HT-29 (cell line): ENCODE measurements around the gene FARP1. TPM values are rescaled to one million over a fixed set of nuclear protein-coding genes. Genes with fewer than 3 reads are reported as not detected.
"Not testable (repeated sequence)": the region's sequence is repeated elsewhere in the genome, so short reads cannot be mapped to it uniquely, and the experiment has no call there.

Experiments used
- DNase-seq: peaks from one replicate; pipeline ENCODE4 v3.0.0-alpha.2; 2015; ENCODE audit warnings: low spot score
- total RNA-seq: library from RNA; depleted of rRNA; stranded (reverse); fragments of >200 nt; shearing (Covaris generic); gene quantifications from 2 replicates; pipeline ENCODE4 v1.2.3, GENCODE V29; 2014

Gene FARP1
- total RNA-seq, 1 experiment from 2014 or later, result 49.0 TPM

DNA sequence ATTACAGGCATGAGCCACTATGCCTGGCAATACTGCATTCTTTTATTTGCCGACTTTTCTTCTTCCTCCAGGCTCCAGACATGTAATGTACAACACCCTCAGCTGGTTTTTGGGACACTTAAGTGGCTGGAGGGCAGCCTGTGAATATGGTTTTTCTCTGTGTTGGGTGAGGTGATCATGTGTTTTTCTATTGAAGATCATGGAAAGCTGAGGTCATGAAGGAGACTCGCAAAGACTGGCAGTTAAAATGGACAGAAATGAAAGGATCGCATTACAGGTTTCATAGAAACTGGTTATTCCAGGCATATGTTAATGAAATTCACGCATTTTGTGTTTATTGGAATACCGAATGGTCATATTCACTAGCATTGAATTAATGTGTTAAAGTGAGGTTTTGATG, 119.4 kb downstream of the FARP1 start:
- DNase-seq, result no peak

DNA sequence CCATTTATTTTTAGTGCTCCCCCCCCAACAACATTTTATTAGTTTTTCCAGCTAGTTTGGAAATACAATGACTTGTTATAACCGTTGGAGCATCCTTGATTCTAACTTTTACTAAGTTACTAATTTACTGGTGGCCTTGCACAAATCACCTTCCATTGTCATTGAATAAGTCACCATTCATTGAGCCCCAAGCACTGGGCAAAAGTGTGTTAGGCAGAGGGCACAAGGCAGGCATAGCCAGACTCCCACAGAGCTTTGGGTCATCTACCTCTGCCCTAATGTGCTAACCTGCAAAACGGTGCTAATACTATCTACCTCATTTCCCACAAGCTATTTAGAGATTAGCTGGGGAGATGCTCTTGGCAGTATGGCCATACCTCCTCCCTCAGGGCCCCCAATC, 120.9 kb downstream of the FARP1 start:
- DNase-seq, result no peak

DNA sequence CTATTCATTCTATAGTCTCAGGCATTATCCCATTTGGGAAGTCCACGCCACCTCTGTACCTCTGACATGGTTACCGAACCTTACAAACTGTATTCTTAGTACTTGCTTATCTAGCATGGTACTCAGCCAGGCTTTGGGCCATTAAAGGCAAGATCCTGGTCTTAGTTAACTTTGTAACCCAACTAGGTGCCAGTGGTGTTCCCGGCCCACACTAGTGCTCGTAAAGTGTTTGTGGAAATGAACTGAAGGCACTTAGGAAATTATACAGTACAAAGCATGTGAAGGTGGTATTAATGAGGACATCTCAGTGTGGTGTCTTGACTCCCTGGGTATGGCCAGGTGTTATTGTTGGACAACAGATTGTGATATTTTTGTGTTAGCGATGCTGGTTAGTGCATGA, 122.0 kb downstream of the FARP1 start:
- DNase-seq, result no peak

DNA sequence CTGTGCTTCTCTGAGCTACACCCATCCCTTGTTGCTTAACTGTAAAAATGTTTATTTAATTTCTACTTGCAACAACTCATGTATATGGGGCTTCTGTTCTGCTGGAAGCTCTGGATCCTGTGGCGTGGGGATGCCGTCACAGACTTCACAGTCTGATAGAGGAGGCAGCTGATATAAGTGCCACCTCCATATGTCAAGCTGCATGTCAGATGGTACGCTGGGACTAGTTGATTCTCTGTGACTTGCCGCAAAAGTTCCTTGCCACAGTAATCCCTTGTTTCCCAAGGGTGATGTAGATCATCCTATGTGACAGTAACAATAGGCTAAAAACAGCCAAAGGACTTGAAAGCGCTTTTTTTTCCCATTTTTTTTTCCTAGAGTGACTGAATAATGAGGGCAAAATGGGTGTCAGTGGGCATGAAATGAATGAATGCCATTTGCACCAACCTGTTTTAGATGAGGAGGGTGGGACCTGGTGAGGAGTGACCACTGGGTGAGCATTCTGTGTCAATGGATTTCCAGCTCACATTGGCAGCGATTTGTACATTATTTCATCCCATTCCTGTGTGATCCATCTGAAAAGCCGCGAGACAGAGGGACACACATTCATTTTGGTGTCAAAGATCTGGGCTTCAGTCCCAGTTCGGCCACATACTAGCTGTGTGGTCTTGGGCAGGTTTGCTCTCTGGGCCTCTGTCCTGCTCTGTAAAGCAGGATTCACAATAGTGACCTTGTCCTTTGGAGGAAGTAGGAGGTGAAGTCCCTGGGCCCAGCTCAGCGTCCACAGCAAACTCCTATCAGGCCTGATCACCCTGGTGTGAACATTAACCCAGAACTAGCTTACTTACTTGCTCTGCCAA, 123.0 kb downstream of the FARP1 start:
- DNase-seq, result peak; percentile 89

DNA sequence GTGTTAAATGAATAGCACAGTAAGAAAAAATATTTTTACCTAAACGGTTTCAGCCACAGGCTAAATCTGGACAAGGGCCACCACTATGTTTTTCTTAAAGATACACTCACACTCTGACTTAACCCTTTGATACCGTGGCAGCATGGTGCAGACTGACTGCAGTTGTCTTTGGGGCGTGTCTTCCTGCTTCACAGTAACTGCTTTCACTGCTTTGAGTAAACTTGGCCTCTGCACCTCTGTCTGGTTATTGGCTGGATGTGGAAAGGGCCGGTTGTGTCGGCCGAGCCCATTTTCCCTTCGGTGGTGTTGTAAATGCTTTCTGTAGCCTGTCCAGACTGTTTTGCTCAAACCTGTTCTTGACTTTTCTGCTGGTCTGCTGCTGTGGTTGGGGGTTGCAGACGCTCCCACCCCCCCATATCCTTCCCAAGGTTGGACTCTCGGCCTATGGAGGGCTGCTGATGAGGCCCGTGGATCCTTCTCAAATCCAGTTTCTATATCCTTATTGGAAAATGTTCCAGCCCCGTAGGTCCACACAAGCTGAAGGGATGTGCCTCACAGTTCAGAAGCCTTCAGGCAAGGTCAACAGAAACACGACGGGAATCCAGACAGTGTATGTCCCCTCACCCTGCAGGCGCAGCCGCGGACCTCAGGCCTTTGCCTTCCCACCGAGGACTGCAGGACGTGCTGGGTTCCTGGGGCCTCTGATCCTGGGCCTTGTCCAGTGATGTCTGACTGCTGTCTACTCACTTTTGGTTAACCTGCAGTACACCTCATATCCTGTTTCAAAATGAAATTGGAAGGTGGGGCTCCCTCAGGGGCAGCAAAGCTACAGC, 124.4 kb downstream of the FARP1 start:
- DNase-seq, result peak; percentile 90

DNA sequence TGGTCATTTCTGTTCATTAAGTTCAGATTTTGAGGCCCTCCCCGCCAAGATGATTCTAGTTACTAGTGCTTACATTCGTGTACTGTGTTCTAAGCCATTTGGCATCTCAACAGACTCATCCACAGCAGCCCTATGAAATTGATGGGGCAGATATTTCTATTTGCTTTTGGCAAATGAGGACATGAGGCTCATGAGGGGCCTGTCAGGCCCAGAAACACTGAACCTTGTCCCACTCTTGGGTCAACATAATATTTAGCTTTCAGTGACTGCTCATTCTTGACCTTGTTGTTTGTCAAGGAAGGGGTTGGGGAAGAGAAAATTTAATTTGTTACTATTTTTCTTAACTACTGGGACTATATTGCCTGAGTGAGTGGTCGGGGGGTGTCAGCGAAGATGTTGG, 126.5 kb downstream of the FARP1 start:
- DNase-seq, result no peak

DNA sequence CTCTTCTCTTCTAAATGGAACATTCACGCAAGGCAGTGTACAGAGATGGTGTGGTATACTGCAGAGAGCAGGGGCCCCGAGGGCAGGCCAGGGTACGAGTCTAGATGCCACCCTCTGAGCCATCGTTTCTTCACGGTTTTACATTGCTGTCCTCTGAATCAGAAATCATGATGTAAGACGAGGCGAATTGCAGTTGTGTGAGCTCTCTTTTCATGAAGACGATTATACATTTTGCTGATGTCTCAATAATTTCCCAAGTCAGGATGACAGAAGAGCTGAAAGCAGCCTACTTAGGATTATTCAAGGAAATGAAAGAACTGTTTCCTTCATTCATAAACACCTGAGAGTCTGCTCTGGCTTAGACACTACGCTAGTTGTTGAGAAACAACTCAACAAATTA, 127.9 kb downstream of the FARP1 start:
- no peak for DNase-seq

DNA sequence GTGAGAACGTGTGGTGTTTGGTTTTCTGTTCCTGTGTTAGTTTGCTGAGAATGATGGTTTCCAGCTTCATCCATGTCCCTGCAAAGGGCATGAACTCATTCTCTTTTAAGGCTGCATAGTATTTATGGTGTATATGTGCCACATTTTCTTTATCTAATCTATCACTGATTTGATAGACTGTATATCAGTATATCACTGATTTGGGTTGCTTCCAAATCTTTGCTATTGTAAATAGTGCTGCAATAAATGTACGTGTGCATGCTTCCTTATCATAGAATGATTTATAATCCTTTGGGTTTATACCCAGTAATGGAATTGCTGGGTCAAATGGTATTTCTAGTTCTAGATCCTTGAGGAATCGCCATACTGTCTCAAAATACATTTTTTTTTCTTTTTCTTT, 128.8 kb downstream of the FARP1 start:
- DNase-seq, result not testable (repeated sequence)

DNA sequence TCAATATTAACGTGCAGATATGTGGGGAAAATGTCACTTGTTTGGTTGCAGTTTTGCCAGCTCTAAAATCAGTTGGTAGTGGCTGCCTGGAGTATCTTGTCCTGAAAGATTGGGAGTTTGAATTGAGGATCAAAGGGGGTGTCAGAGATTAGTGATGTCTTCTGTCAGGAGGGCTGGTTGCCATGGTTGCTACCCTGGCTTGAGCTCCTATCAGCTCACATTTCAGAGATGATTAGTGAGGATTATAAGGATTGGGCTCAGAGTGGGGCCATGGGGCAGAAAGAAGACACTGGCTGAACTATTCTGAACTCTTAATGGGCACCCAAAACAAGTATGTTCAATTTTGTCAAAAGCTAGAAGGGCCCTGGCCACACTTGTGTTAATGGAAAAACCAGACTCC, 129.7 kb downstream of the FARP1 start:
- no peak for DNase-seq

DNA sequence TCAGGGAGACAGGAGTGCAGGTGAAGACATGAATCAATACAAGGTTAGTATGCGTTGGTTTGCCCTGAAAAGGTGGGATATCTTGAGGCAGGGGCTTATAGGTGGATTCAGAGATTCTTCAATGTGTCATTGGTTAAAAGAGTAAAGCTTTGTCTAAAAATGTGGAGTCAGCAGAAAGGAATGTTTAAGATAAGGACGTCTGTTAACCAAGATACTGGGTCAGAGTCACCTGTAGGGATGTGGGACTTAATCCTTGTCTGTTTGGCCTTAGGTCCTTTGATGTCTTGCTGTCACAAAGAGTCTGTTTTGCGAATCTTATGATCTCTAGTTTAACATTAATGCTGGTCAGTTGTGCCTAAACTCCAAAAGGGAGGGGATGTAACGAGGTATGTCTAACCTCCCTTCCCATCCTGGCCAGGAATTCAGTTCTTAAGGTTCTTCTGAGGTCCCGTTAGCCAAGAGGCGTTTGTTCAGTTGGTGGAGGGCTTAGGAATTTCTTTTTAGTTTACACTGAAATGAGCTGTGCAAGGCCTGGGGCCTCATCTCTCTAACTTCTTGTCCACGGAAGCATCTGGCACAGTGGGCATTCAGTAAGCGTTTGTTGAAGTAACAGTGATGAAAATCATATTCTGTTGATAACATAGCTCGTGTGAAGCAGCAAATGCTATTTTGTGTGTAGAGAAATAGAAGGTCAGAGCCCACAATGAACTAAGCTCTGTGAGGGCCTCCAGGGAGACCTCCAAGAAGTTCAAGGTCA, 130.4 kb downstream of the FARP1 start:
- no peak for DNase-seq

DNA sequence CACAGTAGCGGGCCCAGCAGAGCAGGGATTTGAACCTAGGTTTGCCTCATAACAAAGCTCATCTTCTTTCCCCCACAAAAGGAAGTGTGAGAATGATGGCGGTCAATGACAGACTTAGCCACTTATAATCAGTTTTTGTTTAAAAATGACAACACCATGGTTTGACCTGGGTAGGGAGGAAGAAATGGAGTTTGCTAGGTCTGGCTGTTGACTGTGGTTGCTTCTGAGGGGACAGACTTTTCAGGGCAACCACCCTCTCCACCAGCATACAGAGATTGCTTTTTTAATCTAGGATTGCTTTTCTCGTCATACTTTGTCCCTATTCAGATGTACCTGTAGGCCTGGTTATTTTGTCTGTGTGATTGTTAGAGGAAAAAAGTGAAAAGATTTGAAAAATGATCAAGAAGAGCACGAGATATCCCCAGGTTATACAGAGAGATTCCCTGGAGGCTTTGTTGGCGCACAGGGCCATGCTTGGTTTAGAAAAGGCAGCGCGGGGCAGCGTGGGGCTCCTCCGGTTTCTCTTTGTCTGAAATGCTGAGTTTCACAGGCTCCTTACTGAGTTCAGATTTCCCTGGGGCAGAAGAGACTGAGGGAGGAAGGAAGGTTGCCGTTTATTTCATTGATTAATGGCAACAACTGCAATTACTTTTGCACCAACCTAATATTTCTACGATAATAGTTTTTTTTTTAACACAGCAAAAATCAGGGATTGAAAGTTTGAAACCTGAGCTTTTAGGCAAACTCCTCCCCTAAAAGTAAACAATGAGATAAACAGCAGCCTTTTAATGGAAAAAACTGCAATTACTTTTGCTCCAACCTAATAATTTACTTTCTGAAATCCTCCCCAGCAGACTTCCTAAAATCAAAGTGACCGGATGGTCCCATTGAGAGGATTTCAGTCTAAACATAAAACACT, 131.2 kb downstream of the FARP1 start:
- DNase-seq, result no peak

DNA sequence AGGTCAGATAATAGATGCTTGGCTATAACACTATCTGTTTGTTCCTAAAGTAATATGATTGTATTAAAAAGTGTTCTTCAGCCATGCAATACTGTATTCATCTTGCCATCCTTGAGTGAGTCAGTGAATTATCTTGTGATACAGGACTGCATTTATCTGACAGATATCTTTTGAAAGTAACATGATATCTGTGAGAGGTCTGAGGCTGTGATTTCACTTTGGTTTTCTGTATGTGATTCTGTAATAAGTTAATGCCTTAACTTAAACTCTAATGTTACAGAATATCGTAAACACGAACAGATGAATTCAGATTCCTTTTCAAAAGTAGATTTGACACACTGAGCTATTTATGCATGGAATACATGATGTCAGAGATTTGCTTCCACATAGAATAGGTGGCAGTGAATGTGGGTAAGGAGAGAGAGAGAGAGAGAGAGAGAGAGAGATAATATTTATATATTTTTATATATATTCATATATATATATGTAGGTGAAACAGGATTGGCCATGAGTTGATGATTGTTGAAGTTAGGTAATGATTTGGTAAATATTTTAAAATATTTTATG, 132.1 kb downstream of the FARP1 start:
- DNase-seq, result no peak

DNA sequence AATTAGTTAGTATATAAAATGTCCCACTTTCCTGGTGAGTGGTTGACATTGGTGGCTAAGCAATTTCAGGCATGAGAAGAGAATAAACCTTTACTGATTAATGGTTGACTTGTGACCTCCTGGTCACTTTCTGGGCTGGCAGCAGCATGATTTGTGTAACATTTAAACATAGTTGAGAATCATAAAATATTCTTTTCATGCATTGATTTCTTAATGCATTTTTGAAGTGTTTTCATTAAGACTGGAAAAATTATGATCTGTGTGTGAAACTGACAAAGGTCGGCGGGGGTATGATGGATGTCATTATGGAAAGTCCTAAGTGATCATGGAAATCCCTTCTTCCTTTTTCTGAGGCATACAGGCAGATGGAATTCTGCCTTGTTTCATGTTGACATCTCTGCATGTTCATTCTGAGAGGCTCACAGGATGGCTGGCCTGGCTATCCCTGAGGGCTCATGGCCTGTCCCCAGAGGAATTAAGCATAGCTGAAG, 132.8 kb downstream of the FARP1 start:
- no peak for DNase-seq

DNA sequence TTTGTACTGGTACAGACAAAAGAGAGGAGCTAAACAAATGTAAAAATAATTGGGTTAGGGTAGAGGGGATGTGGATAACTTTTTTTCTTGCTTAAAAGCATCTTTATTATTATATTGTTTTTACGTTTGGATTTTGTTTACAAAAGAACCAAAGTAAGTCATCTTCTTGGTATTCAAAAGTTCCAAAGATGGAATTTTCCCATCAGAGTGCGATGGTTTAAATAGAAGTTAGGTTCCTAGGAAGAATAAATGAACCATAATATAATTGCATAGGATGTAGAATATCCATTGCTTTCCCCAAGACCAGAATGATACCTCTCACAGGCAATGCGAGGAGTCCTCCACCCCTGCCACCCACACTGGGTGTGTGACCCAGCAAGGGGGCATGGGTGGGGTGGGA, 133.6 kb downstream of the FARP1 start:
- no peak for DNase-seq

DNA sequence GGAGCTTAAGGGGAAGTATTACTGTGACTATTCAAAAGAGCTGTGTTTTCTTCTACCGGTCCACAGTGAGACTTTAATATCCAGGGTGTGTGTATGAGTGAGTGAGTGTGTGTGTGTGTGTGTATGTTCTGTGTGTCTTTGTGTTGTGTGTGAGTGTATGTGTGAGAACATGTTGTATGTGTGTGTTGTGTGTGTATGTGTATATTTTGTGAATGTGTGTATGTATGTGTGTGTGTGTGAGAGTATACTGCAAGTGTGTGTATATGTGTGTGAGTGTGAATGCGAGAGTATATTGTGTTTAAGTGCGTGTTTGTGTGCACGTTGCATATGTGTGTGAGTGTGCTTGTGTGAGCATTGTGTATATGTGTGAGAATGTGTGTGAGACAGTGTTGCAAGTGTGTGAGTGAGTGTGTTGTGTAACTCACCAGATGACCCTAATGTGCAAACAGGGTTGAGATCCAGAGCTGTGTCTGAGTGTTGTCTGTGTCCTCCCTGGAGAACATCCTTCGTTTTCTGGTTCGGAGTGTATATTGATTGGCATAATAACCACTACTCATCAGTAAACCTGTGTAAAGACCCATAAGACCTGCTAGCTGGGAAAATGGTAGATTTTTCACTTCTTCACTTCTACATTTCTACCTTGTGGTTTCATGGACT, 135.3 kb downstream of the FARP1 start:
- no peak for DNase-seq

DNA sequence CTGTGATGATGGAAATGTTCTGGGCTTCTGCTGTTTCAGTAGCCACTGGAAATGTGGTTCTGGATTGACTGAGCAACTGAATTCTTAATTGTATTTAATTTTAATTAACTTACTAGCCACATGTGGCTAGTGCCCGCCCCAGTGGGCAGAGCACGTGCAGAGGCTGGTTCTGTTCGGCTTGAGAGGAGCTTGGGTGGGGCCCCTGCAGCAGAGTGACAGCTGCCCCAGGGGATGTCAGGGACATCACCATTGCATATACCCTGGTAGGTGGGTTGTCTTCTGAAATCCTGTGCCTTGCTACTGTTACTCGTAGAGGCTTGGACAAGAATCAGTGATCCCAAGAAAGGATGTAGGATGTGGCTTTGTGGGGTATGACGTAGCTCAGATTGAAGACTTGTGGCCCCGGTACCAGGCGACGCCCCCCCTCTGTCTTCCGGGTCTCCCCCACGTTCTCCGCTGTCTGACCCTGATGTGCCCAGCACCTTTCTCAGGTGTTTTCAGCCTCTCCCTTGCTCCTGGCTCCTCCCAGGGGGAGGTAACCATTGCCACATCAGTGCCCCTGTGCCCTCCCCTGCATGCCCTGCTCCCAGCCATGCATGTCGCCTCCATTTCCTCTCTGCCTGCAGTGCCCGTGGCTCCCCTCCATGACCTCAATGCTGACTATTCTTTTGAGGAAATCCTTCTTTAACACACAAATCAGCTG, 136.7 kb downstream of the FARP1 start:
- DNase-seq, result no peak

DNA sequence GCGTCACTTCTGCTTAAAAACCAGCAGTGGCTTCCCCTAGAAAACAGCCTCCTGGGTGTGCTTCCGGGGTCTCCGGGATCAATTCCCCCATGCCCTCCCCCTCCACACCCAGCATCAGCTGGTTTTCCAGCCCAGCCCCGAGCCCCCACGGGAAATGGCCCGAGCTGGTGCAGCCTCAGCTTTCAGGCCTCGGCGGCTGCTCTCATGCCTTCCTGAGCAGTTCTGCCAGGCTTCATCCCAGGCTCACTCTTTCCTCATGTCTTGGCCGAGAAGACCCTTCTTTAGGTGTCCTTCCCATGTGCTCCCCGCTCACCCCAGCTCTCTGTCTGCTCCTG, 137.2 kb downstream of the FARP1 start:
- no peak for DNase-seq

DNA sequence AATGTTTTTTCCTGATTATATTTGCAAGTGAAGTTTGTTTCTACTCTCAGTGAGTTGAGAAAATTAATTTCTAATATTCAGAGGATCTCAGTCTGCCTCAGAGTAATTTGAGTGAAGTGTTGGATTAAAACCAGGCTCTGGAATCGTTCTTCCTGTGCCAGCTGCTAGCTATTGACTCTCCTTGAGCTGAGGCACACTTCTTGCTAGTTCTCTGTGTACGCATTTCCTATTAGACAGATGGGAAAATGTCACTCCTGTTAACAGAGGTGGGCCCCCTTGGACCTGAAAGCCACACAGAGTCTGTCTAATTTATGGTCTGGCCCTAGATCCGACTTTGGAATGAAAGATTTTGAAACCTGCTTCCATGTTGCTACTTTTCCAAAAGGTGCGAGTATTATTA, 141.8 kb downstream of the FARP1 start:
- no peak for DNase-seq

DNA sequence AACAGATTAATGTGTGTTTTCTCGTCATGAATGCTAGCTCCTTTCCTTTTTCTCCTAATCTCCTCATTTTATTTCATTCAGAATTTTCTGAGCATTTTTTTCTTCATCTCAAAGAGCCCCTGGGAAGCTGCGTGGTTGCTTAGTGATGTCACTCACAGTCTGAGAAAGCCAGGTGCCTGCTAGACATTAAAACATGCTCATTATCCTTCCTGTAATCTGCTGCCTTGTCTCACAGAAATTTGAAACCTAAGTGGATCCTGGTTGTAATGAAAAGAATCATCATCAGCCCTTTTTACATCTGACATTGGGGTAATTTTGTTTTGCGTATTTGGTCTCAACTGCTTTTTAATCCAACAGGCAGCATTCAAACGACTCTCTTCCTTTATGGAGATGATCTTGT, 142.4 kb downstream of the FARP1 start:
- DNase-seq, result no peak
